ENCODE results near the gene SH3RF2.
"Not testable (repeated sequence)": the region's sequence is repeated elsewhere in the genome, so short reads cannot be mapped to it uniquely, and the experiment has no call there.

The SH3RF2 gene

DNA sequence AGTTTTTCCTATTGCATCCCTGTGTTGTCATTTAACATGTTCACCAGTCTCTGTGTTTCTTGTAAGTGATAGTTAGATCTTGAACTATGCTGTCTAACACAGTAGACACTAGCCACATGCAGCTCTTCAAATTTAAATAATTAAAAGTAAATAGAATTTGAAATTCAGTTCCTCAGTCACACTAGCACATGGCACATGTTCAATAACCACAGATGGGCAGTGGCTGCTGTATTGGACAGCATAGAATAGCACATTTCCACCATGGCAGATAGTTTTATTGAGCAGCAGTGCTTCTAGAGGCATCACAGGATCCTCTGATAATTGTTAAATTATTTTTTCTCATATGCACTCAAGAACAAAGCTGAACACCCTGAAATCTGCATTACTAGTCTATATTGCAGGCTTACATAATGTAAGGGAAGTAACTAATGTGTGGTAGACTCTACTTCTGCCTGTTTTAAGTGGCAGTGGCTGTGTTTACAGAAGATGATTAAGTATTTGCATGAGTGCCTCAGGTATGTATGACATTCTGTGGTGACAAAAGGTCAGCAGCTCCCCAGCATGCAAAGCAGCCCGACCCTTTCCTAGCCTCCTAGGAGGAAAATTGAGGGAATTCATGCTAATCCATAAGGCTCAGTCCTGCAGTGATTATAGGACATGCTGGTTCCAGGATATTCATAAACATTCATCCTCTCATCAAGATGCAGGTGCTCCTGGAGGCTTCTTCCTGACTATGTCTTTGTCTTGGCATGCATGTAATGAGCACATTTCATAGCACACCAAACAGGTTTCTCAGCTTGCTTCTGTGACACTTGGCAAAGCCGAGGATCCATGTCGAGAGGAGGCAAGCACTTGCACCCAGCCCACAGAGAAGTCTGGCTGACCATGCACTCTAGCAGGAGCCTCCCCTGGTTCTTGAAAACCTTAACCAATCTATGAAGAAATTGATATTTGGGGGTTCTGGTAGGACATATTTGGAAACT, 45.5 kb downstream of the SH3RF2 start:
- no peak for DNase-seq

DNA sequence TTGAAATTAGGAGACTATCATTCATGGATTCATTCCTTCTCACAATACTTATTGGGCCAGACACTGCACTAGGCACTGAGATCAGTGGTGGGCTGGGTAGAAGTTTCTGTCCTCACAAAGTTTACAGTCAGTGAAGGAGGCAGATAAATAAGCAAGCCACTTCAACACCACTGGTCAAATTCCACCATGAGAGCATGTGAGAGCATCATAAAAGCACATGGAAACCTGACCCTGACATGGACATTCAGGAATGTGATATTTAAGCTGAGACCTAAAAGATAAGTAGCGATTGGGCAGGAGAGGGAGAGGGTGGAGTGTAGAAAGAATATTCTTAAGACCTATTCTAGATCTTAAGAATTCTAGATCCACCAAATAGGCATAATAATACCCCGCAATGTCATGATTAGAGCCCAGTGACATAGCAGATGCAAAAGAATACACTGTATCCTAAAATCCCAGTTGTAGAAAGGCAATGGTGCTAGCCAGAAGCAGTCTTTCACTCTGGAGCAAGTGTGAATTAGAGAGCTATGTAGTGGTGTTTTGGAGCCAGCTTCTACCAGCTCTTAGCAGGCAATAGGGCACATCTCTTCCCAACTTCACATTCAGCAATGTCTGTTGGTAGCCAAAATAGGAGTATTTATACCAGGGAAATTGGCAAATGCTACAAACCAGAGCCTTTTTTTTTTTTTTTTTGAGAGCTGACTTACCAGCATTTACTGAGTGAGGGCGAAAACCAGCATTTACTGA, 46.4 kb downstream of the SH3RF2 start:
- no peak for DNase-seq

DNA sequence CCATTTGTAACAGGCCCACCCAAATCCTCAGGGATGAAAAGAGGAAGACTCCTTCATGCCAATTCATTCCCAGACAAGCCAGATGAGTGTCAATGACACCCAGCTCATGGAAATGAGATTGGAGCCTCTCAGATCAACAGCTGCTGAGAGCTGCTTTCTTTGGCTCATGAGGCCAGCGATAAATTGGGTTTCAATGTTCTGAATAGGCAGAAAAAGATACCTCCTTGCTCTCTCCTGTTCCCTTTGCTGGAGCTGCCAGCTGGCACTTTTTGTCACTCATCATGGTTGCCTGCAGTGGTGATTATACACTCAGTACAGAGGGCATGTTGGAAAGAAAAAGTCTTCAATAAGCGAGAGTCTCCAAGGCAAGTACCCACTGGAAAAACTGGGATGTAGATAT, 47.1 kb downstream of the SH3RF2 start:
- no peak for DNase-seq

DNA sequence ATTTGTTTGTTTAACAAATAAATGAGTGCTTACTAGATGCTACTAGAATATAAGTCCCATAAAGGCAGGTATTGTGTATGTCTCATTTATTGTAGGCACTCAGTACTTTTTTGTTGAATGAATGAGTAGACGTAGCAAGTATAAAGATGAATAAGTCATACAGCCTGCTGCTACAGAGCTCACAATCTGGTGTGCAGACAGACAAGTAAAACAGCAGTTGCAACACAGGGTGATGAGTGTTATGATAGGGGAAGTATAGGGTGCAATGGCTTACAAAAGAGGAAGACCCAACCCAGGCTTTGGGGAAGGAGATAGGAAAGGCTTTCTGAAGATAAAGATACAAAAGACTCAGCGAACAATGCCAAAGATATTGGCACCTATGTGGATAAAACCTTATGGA, 47.7 kb downstream of the SH3RF2 start:
- peak; percentile 94 for DNase-seq

GRCh38 chr5:145987856-145988255, 51.5 kb downstream of the SH3RF2 start:
- DNase-seq, result no peak

GRCh38 chr5:145988993-145989392, 52.6 kb downstream of the SH3RF2 start:
- no peak for DNase-seq

GRCh38 chr5:145989428-145989827, 53.0 kb downstream of the SH3RF2 start:
- no peak for DNase-seq

DNA sequence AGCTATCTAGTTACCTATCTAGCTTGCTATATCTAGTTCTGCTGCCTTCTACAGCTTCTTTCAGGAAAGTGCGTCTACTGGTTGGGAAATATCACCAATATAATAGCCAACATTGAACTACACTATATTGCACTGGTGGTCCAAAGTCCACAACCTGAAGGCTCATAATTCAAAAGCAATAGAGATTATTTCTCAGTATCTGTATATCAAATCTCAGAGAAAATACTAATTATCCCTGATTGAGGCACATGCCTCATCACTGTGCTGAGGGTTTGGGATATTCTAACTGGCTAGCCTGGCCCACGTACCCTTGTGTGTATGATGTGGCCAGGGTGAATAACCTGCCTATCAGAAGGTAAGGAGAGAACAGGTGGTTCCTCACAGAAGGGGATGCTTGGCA, 53.8 kb downstream of the SH3RF2 start:
- no peak for DNase-seq

GRCh38 chr5:145991044-145991575, 54.7 kb downstream of the SH3RF2 start:
- no peak for DNase-seq

GRCh38 chr5:145993538-145993937, 57.2 kb downstream of the SH3RF2 start:
- not testable (repeated sequence) for DNase-seq

GRCh38 chr5:145996135-145996534, 59.8 kb downstream of the SH3RF2 start:
- peak; percentile 61 for DNase-seq

- DNase-seq, result peak; percentile 21
These were observed 62.8 kb downstream of the SH3RF2 start for GRCh38 chr5:145999208-145999607.

DNA sequence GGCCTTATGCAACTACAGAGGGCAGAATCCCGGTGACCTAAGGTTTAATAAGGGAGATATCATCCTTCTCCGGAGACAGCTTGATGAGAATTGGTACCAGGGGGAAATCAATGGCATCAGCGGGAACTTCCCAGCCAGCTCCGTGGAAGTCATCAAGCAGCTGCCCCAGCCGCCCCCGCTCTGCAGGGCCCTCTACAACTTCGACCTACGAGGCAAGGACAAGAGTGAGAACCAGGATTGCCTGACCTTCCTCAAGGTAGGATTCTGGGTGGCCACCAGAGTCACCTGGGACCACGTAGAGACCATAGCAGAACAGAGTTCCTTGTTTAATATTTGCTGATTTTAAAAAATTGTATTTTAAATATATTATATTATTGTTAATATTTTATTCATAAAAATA, 63.7 kb downstream of the SH3RF2 start:
- DNase-seq, result no peak

GRCh38 chr5:146001544-146002190, 65.3 kb downstream of the SH3RF2 start:
- DNase-seq, result peak; percentile 44

DNA sequence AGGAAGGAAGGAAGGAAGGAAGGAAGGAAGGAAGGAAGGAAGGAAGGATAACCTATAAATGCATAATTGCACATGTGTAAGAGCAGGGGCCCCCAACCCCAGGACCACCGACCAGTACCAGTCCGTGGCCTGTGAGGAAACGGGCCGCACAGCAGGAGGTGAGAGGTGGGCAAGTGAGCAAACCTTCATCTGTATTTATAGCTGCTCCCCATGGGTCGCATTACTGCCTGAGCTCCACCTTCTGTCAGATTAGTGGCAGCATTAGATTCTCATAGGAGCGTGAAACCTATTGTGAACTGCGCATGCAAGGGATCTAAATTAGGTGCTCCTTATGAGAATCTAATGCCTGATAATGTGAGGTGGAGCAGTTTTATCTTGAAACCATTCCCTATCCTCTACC, 66.1 kb downstream of the SH3RF2 start:
- no peak for DNase-seq

DNA sequence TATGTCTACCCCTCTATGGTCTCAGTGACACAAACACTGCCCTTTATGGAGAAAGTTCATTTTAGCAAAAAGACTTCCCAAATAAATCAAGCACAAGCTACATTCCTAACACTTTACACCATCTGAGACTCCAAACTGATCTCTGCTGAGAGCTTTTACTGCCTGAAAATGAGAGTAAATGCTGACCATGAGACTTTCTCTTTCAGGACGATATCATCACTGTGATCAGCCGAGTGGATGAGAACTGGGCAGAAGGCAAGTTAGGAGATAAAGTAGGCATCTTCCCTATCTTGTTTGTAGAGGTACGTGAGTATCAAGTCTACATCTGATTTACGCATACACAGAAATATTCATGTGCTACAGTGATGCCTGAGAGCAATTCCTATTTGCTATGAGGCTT, 67.5 kb downstream of the SH3RF2 start:
- no peak for DNase-seq

DNA sequence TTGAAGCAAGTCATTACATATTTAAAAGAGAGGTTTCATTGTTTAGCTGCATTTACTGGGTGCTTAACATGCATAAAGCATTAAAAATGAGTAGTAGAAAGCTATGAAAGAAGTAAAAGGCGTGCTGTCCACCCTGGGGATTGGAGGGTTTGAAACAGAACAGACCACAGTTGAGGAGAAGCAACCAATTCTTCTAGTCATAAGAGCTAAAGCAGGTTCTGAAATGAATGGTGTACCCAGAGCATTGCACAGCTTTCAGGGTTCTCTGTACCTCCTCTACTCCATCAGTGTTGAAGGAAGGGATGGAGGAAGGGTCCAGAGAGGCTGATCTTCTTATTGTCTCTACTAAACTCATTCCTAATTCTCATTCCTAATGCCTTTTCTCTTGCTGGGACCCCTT, 68.9 kb downstream of the SH3RF2 start:
- no peak for DNase-seq

- DNase-seq, result no peak
These were observed 69.3 kb downstream of the SH3RF2 start for GRCh38 chr5:146005723-146006122.

- peak; percentile 48 for DNase-seq
These were observed 70.3 kb downstream of the SH3RF2 start for GRCh38 chr5:146006470-146007190.

- peak; percentile 35 for DNase-seq
These were observed 70.9 kb downstream of the SH3RF2 start for GRCh38 chr5:146007270-146007669.

DNA sequence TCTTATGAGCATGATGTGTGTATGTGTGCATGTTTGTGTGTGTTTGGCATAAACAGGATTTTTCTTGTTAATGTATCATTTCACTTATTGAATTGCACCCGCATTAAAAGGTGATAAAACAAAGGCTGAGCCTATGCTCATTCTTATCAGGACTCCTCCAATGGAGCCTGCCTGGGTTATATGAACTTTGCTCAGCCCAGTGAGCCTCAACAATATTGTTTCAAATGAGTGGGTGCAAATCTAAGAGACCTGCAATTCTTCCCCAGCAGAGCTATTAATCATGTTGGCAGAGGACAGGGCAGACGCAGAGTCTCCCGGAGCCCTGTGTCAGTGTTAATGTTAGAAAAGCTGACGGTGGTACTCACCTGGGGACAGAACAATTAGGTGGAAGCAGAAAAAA, 71.6 kb downstream of the SH3RF2 start:
- no peak for DNase-seq

DNA sequence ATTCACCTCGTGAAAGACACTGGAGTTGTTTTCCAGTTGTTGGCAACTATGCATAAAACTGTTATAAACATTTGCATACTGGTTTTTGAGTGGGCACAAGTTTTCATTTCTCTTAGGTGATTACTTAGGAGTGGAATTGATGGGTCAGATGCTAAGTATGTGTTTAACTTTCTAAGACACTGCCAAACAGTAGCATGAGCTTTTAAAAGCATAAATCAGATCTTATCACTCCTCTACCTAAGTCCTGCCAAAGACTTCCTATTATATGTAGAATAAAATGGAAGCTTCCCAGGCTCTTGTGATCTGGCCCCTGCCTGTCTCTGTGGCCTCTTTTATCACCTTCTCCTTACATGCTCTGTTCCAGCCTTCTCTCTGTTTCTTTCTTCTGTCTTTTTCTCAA, 72.6 kb downstream of the SH3RF2 start:
- no peak for DNase-seq

DNA sequence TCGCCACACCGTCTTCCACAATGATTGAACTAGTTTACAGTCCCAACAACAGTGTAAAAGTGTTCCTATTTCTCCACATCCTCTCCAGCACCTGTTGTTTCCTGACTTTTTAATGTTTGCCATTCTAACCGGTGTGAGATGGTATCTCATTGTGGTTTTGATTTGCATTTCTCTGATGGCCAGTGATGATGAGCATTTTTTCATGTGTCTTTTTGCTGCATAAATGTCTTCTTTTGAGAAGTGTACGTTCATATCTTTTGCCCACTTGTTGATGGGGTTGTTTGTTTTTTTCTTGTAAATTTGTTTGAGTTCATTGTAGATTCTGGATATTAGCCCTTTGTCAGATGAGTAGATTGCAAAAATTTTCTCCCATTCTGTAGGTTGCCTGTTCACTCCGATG, 74.1 kb downstream of the SH3RF2 start:
- not testable (repeated sequence) for DNase-seq
